ENCODE data around the gene MYO7A.

The MYO7A gene

DNA sequence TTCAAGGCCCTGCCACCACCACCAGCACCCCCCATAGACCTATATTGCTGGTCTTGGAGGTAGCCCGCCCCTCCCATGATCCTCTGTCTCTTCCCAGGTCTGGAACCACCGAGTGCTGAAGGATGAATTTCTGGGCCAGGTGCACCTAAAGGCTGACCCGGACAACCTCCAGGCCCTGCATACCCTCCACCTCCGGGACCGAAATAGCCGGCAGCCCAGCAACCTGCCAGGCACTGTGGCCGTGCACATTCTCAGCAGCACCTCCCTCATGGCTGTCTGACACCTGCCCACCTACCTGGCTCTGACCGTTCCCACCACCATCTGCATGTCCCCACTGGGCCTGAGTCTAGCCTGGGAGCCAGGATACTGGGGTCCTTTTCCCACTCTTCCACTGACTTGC, 4.5 kb upstream of the MYO7A start:
- no peak overlapping the region for H3K4me3 ChIP-seq (ENCODE audit: low read depth, low read length)
- H3K4me1 ChIP-seq (ENCODE audit: control insufficient read depth, insufficient read depth, low read length), result peaks cover 18% of the 10 kb centered on the region
- H3K9me3 ChIP-seq (ENCODE audit: control insufficient read depth, insufficient read depth, low read length), result no peaks in the 10 kb centered on the region
- no peak overlapping the region for H3K27ac ChIP-seq (ENCODE audit: low read depth, low read length)
- peaks cover 26% of the 10 kb centered on the region; the same call in 1 of the 2 replicates for H3K36me3 ChIP-seq (ENCODE audit: control insufficient read depth, insufficient read depth, low read length)
- H3K9ac ChIP-seq (ENCODE audit: low read depth, low read length), result no peak overlapping the region
- no peaks in the 10 kb centered on the region for H3K27me3 ChIP-seq (ENCODE audit: control insufficient read depth, insufficient read depth, low read length)

DNA sequence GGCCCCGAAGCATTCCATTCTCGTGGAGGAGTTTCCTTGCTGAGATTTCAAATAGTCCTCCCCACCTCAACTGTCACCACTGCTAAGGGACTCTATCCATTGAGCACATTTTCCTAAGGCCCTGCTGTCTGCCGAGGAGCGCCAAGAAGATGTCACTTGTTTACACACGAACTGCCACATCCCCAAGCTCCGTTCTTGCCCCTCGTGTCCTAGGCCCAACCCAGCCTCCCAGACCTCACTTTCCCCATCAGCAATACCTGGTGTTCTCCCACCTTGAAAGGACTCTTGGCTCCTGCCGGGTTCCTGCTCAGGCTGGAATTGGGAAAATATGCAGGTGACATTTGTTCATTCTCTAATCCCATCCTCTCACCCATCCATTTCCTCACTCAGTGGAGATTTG, 4.0 kb upstream of the MYO7A start:
- peaks cover 18% of the 10 kb centered on the region for H3K4me1 ChIP-seq (ENCODE audit: control insufficient read depth, insufficient read depth, low read length)

DNA sequence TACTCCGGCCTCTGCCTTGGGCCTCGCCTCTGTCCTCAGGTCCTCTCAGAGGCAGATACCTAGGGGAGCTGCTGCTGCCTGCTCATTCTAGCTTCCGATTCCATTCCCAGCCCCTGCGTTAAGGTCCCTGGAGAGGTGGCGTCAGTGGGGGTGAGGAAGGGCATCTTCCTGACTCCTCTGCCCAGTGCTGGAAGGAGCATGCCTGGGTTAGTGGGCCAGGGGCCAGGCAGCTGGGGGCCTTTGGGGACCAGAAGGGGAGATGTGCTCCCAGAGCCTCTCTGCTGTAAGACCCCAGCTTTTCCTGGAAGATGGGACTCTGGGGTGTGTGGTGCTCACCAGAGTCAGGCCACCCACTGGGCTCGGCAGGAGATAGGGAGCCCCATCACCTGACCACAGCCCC, 3.6 kb upstream of the MYO7A start:
- Histone ChIP-seq H3K27me3 (ENCODE audit: control insufficient read depth, insufficient read depth, low read length) (no peaks in the 10 kb centered on the region), H3K9me3 (ENCODE audit: control insufficient read depth, insufficient read depth, low read length) (no peaks in the 10 kb centered on the region), H3K36me3 (ENCODE audit: control insufficient read depth, insufficient read depth, low read length) (peaks cover 20% of the 10 kb centered on the region; the same call in 1 of the 2 replicates), H3K4me3 (ENCODE audit: low read depth, low read length) (no peak overlapping the region), H3K4me1 (ENCODE audit: control insufficient read depth, insufficient read depth, low read length) (peaks cover 18% of the 10 kb centered on the region), H3K27ac (ENCODE audit: low read depth, low read length) (no peak overlapping the region), H3K9ac (ENCODE audit: low read depth, low read length) (no peak overlapping the region)

More for the DNA sequence above, 4.0 kb upstream of the MYO7A start:
- H3K9ac ChIP-seq (ENCODE audit: low read depth, low read length), result no peak overlapping the region
- no peaks in the 10 kb centered on the region for H3K27me3 ChIP-seq (ENCODE audit: control insufficient read depth, insufficient read depth, low read length)
- H3K36me3 ChIP-seq (ENCODE audit: control insufficient read depth, insufficient read depth, low read length), result peaks cover 24% of the 10 kb centered on the region; the same call in 1 of the 2 replicates
- no peak overlapping the region for H3K27ac ChIP-seq (ENCODE audit: low read depth, low read length)
- H3K9me3 ChIP-seq (ENCODE audit: control insufficient read depth, insufficient read depth, low read length), result no peaks in the 10 kb centered on the region
- no peak overlapping the region for H3K4me3 ChIP-seq (ENCODE audit: low read depth, low read length)

DNA sequence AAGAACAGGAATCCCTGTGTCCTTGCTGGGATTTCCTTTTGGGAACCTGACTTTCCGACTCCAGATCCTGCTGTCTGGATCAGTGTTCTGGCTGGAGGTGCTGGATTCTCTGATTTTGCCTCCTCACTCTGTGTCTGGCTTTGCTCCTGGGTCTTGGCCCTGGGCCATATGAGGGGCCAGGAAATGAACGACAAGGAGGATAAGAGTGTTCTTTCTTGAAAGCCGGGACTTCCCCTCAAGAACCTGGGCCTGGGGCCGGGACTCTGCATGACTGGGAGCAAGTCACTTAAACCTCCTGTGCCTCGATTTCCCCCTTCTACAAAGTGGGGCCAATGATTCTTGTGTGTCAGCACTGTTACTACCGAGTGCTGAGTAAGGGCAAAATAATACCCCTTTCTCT, 2.9 kb upstream of the MYO7A start:
- H3K36me3 ChIP-seq (ENCODE audit: control insufficient read depth, insufficient read depth, low read length), result peaks cover 16% of the 10 kb centered on the region; the same call in 1 of the 2 replicates
- no peak overlapping the region for H3K27ac ChIP-seq (ENCODE audit: low read depth, low read length)
- peaks cover 18% of the 10 kb centered on the region for H3K4me1 ChIP-seq (ENCODE audit: control insufficient read depth, insufficient read depth, low read length)
- H3K9me3 ChIP-seq (ENCODE audit: control insufficient read depth, insufficient read depth, low read length), result no peaks in the 10 kb centered on the region
- no peak overlapping the region for H3K9ac ChIP-seq (ENCODE audit: low read depth, low read length)
- H3K4me3 ChIP-seq (ENCODE audit: low read depth, low read length), result no peak overlapping the region
- H3K27me3 ChIP-seq (ENCODE audit: control insufficient read depth, insufficient read depth, low read length), result no peaks in the 10 kb centered on the region

DNA sequence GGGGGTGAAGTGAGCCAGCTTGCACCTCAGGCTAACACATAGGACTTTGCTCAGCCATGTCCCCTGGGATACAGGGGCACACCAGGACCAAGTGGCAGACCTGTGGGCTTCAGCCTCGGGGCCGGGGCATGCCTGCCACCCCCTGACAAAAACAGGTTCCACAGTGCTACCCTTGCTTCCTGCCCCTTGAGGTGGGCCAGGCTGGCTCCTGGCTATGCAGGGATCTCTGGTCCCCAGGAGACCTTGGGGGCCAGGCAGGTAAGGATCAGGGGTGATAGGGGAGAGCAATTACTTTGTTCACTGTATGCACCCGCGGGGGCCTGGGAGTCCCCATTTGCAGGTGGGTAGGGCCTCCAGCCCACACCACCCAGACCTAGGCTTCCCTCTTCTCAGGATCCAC, 2.4 kb upstream of the MYO7A start:
- no peaks in the 10 kb centered on the region for H3K9me3 ChIP-seq (ENCODE audit: control insufficient read depth, insufficient read depth, low read length)
- H3K4me3 ChIP-seq (ENCODE audit: low read depth, low read length), result no peak overlapping the region
- H3K36me3 ChIP-seq (ENCODE audit: control insufficient read depth, insufficient read depth, low read length), result peaks cover 16% of the 10 kb centered on the region; the same call in 1 of the 2 replicates
- H3K27ac ChIP-seq (ENCODE audit: low read depth, low read length), result no peak overlapping the region
- H3K9ac ChIP-seq (ENCODE audit: low read depth, low read length), result no peak overlapping the region
- H3K27me3 ChIP-seq (ENCODE audit: control insufficient read depth, insufficient read depth, low read length), result no peaks in the 10 kb centered on the region
- peaks cover 18% of the 10 kb centered on the region for H3K4me1 ChIP-seq (ENCODE audit: control insufficient read depth, insufficient read depth, low read length)

DNA sequence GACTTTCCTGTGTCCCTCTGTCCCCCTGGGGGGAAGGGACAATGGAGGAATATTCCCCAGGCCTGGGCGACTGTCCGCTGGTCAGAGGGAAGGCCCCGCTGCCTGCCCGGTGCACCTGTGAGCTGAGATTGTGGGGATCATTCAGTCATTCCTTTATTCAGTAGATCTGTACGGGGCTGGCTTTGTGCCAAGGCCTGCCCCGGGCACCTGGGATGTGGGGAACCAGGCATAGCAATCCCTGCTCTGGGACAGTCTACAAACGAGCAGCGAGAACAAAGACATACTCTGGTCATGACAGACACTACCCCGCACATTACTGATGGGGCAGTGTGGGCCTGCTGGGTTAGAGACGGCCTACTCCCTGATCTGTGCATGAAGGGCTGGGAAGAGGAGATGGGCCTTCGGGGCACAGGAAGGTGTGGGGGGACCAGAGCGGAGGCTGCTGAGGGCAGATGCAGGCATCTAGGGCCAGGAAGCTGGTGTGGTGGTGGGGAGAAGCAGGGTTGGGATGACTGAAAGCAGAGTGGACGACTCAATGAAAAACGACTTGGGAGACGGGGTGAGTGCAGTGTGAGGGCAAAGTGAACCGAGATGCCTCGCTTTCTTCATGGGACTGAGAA, 1.8 kb upstream of the MYO7A start:
- H3K27me3 ChIP-seq (ENCODE audit: control insufficient read depth, insufficient read depth, low read length), result no peaks in the 10 kb centered on the region
- no peaks in the 10 kb centered on the region for H3K9me3 ChIP-seq (ENCODE audit: control insufficient read depth, insufficient read depth, low read length)
- peaks cover 12% of the 10 kb centered on the region; the same call in 1 of the 2 replicates for H3K36me3 ChIP-seq (ENCODE audit: control insufficient read depth, insufficient read depth, low read length)
- H3K9ac ChIP-seq (ENCODE audit: low read depth, low read length), result no peak overlapping the region
- H3K27ac ChIP-seq (ENCODE audit: low read depth, low read length), result no peak overlapping the region
- peak overlapping the region; percentile 61; the same call in 1 of the 2 replicates for H3K4me3 ChIP-seq (ENCODE audit: low read depth, low read length)
- peaks cover 18% of the 10 kb centered on the region for H3K4me1 ChIP-seq (ENCODE audit: control insufficient read depth, insufficient read depth, low read length)

DNA sequence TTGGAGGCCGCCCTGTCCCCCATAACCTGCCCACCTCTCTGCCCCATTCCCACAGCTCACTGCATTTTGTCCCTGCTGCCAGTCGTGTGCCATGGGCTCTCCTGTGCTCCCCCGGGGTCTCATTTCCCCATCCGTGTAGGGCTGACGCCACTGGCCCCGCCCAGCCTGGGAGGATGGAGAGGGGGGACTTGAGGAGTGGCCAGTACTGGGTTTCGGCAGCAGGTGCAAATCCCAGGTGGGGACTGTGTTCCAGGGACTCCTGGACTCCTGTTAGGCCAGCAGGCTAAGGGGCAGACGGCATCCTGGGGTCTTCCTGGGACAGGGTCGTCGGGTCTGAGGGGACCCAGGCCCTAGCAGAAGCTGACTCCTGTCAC, 1.2 kb upstream of the MYO7A start:
- Histone ChIP-seq H3K27ac (ENCODE audit: low read depth, low read length) (no peak overlapping the region), H3K9me3 (ENCODE audit: control insufficient read depth, insufficient read depth, low read length) (no peaks in the 10 kb centered on the region), H3K9ac (ENCODE audit: low read depth, low read length) (no peak overlapping the region), H3K27me3 (ENCODE audit: control insufficient read depth, insufficient read depth, low read length) (no peaks in the 10 kb centered on the region), H3K36me3 (ENCODE audit: control insufficient read depth, insufficient read depth, low read length) (peaks cover 12% of the 10 kb centered on the region; the same call in 1 of the 2 replicates), H3K4me3 (ENCODE audit: low read depth, low read length) (peak overlapping the region; percentile 61), H3K4me1 (ENCODE audit: control insufficient read depth, insufficient read depth, low read length) (peaks cover 18% of the 10 kb centered on the region)

DNA sequence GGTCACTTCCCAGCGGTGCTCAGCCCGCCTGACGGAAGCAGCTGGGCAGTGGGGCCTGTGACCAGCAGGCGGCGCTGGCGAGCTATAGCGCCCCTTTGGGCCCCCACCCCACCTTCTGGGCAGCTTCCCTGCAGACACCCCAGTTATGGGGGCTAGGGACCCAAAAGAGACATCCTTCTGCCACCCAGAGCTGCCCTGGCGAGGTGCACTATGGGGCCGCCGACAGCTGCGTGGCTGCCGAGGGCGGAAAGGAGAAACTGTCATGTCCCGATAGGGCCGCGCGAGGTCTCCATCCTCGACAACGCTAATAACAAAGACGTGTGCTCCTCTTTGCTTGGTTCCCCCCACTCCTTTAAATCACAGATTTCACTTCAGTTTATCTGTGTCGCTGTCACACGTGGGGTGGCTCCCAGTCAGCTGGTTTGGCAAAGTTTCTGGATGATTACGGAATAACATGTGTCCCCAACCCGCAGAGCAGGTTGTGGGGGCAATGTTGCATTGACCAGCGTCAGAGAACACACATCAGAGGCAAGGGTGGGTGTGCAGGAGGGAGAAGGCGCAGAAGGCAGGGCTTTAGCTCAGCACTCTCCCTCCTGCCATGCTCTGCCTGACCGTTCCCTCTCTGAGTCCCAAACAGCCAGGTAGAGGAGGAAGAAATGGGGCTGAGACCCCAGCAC, 673 bp upstream of the MYO7A start:
- Histone ChIP-seq H3K9ac (ENCODE audit: low read depth, low read length) (no peak overlapping the region), H3K4me3 (ENCODE audit: low read depth, low read length) (peak overlapping the region; percentile 61), H3K4me1 (ENCODE audit: control insufficient read depth, insufficient read depth, low read length) (peaks cover 18% of the 10 kb centered on the region), H3K9me3 (ENCODE audit: control insufficient read depth, insufficient read depth, low read length) (no peaks in the 10 kb centered on the region), H3K27ac (ENCODE audit: low read depth, low read length) (no peak overlapping the region), H3K36me3 (ENCODE audit: control insufficient read depth, insufficient read depth, low read length) (peaks cover 12% of the 10 kb centered on the region; the same call in 1 of the 2 replicates), H3K27me3 (ENCODE audit: control insufficient read depth, insufficient read depth, low read length) (no peaks in the 10 kb centered on the region)

DNA sequence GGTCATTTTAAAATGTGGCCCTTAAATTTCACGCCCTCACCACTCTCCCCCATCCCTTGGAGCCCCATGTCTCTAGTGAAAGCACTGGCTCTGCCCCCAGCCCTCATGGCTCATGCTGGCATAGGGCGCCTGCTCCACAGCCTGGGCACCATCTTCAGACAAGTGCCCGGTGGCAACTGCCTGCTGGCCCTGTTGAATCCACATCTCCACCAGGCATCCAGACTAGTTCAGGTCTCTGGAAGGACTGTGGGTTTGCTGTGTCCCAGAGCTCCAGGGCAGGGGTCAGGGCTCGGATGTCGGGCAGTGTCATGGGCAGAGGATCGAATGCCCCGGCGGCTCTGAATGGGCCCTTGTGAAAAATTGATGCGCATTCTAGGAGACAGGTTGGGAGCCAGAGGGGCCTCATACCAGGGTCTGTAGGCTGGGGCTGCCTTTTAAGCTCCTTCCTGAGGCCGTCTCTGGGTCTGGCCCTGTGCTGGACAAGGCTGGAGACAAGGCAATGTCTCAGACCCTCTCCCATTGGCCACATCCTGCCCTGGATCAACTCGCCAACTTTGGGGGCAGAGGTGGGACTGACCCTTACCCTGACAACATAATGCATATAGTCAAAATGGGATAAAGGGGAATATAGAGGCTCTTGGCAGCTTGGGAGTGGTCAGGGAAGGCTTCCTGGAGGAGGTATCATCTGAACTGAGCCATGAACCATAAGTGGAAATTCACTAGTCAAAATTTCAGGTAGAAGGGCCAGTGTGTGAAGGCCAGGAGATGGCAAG, 1.2 kb downstream of the MYO7A start:
- no peaks in the 10 kb centered on the region for H3K9me3 ChIP-seq (ENCODE audit: control insufficient read depth, insufficient read depth, low read length)
- H3K27ac ChIP-seq (ENCODE audit: low read depth, low read length), result no peak overlapping the region
- no peak overlapping the region for H3K9ac ChIP-seq (ENCODE audit: low read depth, low read length)
- peaks cover 18% of the 10 kb centered on the region for H3K4me1 ChIP-seq (ENCODE audit: control insufficient read depth, insufficient read depth, low read length)
- no peak overlapping the region for H3K4me3 ChIP-seq (ENCODE audit: low read depth, low read length)
- H3K36me3 ChIP-seq (ENCODE audit: control insufficient read depth, insufficient read depth, low read length), result no peaks in the 10 kb centered on the region
- H3K27me3 ChIP-seq (ENCODE audit: control insufficient read depth, insufficient read depth, low read length), result no peaks in the 10 kb centered on the region

DNA sequence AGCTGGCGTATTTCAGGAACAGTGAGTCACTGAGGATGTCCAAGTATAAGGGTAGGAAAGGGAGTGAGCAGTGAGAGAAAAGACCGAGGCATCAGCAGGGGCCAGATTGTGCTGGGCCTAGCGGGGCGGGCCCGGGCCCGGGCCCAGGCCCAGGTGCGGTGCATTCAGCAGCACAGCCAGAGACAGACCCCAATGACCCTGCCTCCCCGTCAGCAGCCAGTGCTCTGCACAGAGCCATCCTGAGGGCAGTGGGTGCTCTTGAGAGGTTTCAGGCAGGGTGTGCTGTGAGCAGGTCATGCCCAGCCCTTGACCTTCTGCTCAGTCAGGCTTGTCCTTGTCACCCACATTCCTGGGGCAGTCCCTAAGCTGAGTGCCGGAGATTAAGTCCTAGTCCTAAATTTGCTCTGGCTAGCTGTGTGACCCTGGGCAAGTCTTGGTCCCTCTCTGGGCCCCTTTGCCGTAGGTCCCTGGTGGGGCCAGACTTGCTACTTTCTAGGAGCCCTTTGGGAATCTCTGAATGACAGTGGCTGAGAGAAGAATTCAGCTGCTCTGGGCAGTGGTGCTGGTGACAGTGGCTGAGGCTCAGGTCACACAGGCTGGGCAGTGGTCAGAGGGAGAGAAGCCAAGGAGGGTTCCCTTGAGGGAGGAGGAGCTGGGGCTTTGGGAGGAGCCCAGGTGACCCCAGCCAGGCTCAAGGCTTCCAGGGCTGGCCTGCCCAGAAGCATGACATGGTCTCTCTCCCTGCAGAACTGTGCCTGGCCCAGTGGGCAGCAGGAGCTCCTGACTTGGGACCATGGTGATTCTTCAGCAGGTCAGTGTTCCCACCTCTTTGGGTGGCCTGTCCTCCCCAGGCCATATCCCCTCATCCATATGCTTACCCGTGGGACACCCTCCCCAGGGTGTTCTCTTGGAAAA, 2.1 kb downstream of the MYO7A start:
- Histone ChIP-seq H3K4me1 (ENCODE audit: control insufficient read depth, insufficient read depth, low read length) (peaks cover 18% of the 10 kb centered on the region), H3K4me3 (ENCODE audit: low read depth, low read length) (no peak overlapping the region), H3K27ac (ENCODE audit: low read depth, low read length) (no peak overlapping the region), H3K27me3 (ENCODE audit: control insufficient read depth, insufficient read depth, low read length) (no peaks in the 10 kb centered on the region), H3K9ac (ENCODE audit: low read depth, low read length) (no peak overlapping the region), H3K9me3 (ENCODE audit: control insufficient read depth, insufficient read depth, low read length) (no peaks in the 10 kb centered on the region), H3K36me3 (ENCODE audit: control insufficient read depth, insufficient read depth, low read length) (no peaks in the 10 kb centered on the region)
